Caco-2 (cell line): ENCODE data around the gene ZNF653. TPM values are rescaled to one million over a fixed set of nuclear protein-coding genes. Genes with fewer than 3 reads are reported as not detected.
A peak's percentile ranks its signal among the peaks of the same experiment; 100 is the strongest.

ENCODE experiments used
- BruUV-seq: library from RNA; stranded (reverse); fragments of 400-500 nt; replicated peaks from 2 replicates; lab custom pipeline; 2021; lab: Mats Ljungman, UMichigan
- CTCF ChIA-PET: fragments of 300-600 bp; sonication (Branson Sonifier 250); formaldehyde crosslinking; loops from one replicate; lab custom pipeline; 2022; ENCODE audit warnings: antibody characterized with exemption; lab: Charles Lee
- POLR2A ChIA-PET: fragments of 300-600 bp; sonication (Branson Sonifier 250); formaldehyde crosslinking; loops from one replicate; lab custom pipeline; 2022; ENCODE audit warnings: antibody characterized with exemption; lab: Charles Lee
- DNase-seq, 2 experiments: peaks; one replicate each; pipeline versions ENCODE4 v3.0.0 to v3.0.0-alpha.2; 2020 to 2022
- H3K27me3 ChIP-seq: replicated peaks from 2 replicates; pipeline ENCODE4 v1.6.0; 2011; ENCODE audit warnings: low read length; ENCODE audit not compliant: control insufficient read depth, insufficient read depth
- H3K36me3 ChIP-seq: 2 replicates; pipeline ENCODE4 v1.5.1; 2011; ENCODE audit warnings: low read length; ENCODE audit not compliant: control insufficient read depth, insufficient read depth
- H3K4me1 ChIP-seq: fragments of 250-450 bp; sonication (Bioruptor Pico); 2 replicates; pipeline ENCODE4 v1.5.1; 2020; ENCODE audit warnings: mild to moderate bottlenecking
- H3K4me3 ChIP-seq: 2 replicates; pipeline ENCODE4 v1.5.1; 2011; ENCODE audit warnings: low read depth, mild to moderate bottlenecking, control low read depth, low read length
- H3K9me3 ChIP-seq: fragments of 250-450 bp; sonication (Bioruptor Pico); 2 replicates; pipeline ENCODE4 v1.5.1; 2020; ENCODE audit warnings: mild to moderate bottlenecking, moderate library complexity
- H3K27ac Mint-ChIP-seq: one replicate; pipeline ENCODE4 v1.8.0; 2022; ENCODE audit warnings: mixed read lengths; ENCODE audit not compliant: unreplicated experiment
- H3K27me3 Mint-ChIP-seq: one replicate; pipeline ENCODE4 v1.8.0; 2022; ENCODE audit warnings: mixed read lengths; ENCODE audit not compliant: insufficient read depth, unreplicated experiment
- H3K36me3 Mint-ChIP-seq: one replicate; pipeline ENCODE4 v1.8.0; 2022; ENCODE audit warnings: mild to moderate bottlenecking, mixed read lengths; ENCODE audit not compliant: insufficient read depth, unreplicated experiment
- H3K4me1 Mint-ChIP-seq: one replicate; pipeline ENCODE4 v1.8.0; 2022; ENCODE audit warnings: low read depth, mixed read lengths; ENCODE audit not compliant: unreplicated experiment
- H3K4me3 Mint-ChIP-seq: one replicate; pipeline ENCODE4 v1.8.0; 2022; ENCODE audit warnings: mild to moderate bottlenecking, moderate library complexity, mixed read lengths; ENCODE audit not compliant: unreplicated experiment
- H3K9me3 Mint-ChIP-seq: one replicate; pipeline ENCODE4 v1.8.0; 2022; ENCODE audit warnings: mixed read lengths; ENCODE audit not compliant: unreplicated experiment
- intact Hi-C: fragments of 100-400 bp; cut with micrococcal nuclease; formaldehyde crosslinking; loops from one replicate; pipeline ENCODE4 v1.10.0; 2022; ENCODE audit not compliant: unreplicated experiment
- total RNA-seq: library from RNA; stranded (reverse); gene quantifications from 2 replicates; pipeline ENCODE4 v1.2.3, GENCODE V29; 2022
- TF ChIP-seq, protein P1 (sequence below), 2 experiments: fragments of 200-600 bp in 1 of 2; IDR thresholded peaks; 1 replicate in 1 of 2; 2 replicates in 1 of 2; pipeline versions ENCODE4 v1.5.1 to v1.8.0; 2011 to 2022; ENCODE audit warnings: antibody characterized with exemption in 1 of 2, control low read depth in 1 of 2, inconsistent platforms in 1 of 2, low read depth in 1 of 2, low read length in 1 of 2, mild to moderate bottlenecking in 1 of 2, moderate library complexity in 1 of 2; ENCODE audit not compliant: insufficient read depth in 1 of 2, severe bottlenecking in 1 of 2, unreplicated experiment in 1 of 2

The ZNF653 gene
- total RNA-seq, 1 experiment from 2014 or later, result 6.1 TPM

DNA sequence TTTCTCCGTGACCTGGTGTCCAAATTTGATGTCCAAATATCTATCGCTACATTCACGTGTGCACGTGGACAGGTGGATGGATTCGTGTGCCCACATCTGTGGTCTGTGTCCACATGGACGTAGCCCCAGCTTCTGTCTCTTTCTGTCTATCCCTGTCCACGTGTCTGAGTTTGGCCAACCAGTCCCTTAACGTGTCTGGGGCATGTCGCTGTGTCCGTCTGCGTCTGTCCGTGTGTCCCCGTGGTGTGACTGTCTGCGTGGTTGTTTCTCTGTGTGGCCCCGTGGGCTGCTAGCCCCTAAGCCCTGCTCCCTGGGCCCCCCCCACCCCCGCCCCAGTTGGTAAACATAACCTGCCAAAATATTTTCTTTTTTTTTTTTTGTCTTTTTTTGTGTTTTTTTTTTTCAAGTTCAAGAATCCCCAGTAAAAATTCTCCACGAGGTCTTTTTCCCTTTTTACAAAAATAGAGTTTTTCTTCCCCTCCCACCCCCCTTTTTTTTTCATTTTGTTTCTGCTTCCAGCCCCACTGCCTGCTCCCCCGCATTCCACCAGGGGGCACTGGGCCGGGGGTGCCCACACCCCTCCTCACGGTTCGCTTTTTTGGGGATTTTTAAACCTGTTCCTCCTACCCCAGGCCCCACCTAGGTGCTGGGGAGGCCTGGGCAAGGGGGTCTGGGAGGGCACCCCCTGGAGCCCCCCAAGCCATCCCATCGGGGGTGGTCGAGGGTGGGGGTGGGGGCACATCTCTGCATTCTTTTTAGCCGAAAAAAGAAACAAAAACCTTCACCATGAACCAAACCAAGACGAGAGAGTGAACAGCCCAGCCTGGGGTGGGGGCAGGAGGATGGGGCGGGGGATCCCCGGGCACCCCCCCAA lies 51.9 kb downstream of the ZNF653 start:
- Histone ChIP-seq H3K9me3 (no peaks in the 10 kb centered on the region), H3K4me1 (no peaks in the 10 kb centered on the region), H3K27me3 (no peaks in the 10 kb centered on the region), H3K36me3 (no peaks in the 10 kb centered on the region; the same call in 1 of the 2 replicates), H3K4me3 (no peak overlapping the region)
- Mint-ChIP-seq H3K27ac (no peak overlapping the region), H3K36me3 (peaks cover 23% of the 10 kb centered on the region), H3K27me3 (no peaks in the 10 kb centered on the region), H3K4me3 (no peak overlapping the region), H3K9me3 (no peaks in the 10 kb centered on the region), H3K4me1 (no peaks in the 10 kb centered on the region)
- ChIA-PET CTCF (no interaction called here), POLR2A (no interaction called here)
- peak in 1 of 2 experiments; percentile 32 for DNase-seq
- TF ChIP-seq, protein P1, sequence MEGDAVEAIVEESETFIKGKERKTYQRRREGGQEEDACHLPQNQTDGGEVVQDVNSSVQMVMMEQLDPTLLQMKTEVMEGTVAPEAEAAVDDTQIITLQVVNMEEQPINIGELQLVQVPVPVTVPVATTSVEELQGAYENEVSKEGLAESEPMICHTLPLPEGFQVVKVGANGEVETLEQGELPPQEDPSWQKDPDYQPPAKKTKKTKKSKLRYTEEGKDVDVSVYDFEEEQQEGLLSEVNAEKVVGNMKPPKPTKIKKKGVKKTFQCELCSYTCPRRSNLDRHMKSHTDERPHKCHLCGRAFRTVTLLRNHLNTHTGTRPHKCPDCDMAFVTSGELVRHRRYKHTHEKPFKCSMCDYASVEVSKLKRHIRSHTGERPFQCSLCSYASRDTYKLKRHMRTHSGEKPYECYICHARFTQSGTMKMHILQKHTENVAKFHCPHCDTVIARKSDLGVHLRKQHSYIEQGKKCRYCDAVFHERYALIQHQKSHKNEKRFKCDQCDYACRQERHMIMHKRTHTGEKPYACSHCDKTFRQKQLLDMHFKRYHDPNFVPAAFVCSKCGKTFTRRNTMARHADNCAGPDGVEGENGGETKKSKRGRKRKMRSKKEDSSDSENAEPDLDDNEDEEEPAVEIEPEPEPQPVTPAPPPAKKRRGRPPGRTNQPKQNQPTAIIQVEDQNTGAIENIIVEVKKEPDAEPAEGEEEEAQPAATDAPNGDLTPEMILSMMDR (IDR thresholded peaks at IDR 0.05; ENCODE audit: insufficient read depth in 1 of 2, low read depth in 1 of 2, low read length in 1 of 2, severe bottlenecking in 1 of 2, unreplicated experiment in 1 of 2), result peak; percentile 35 to 68
- BruUV-seq, result no TSS peak
- intact Hi-C loops, result no loop called here

DNA sequence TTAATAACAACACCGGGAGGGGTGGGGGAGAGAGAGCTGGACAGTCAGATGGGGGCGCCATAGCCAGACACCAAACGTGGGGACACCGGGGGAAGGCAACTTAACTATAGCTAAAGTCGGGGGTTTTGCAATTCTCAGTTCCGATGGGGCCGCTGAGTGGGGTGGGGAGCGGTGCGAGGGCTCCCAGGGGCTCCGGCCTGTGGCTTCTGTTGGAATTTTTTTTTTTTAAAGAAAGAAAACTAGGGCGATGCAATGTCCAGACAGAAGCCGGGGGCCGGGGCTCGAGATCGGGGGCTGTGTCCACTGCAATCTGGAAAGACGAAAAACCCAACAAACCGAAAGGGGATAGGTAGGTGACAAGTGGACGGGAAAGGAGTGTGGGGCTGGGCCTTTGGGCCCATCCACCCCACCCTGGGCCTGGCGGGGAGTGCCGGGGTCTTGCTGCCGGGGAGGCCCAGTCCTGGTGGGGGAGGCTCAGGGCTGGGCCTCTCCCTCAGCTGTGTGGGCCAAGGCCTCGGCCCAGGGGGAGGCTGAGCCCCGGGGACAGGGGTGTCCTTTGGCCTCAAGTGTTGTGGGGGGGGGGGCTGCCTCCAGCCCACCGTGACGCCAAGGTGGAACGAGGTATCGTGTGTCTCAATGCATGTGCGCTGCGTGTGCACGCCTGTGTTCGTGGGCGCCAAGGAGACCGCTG lies 52.9 kb downstream of the ZNF653 start:
- H3K36me3 Mint-ChIP-seq, result peaks cover 30% of the 10 kb centered on the region
- Histone ChIP-seq H3K4me1 (no peaks in the 10 kb centered on the region), H3K9me3 (no peaks in the 10 kb centered on the region), H3K4me3 (no peak overlapping the region), H3K27me3 (no peaks in the 10 kb centered on the region), H3K36me3 (peaks cover 2% of the 10 kb centered on the region)
- BruUV-seq, result no TSS peak
- H3K4me3 Mint-ChIP-seq, result no peak overlapping the region
- H3K4me1 Mint-ChIP-seq, result no peaks in the 10 kb centered on the region
- no peak overlapping the region for H3K27ac Mint-ChIP-seq
- H3K27me3 Mint-ChIP-seq, result no peaks in the 10 kb centered on the region
- no peaks in the 10 kb centered on the region for H3K9me3 Mint-ChIP-seq
- no peak for DNase-seq
- ChIA-PET CTCF (interaction anchor here (0.9 kb wide), 1 partner anchor 159 kb away, joined by 4 read pairs; no protein-coding TSS in a partner anchor), POLR2A (no interaction called here)
- intact Hi-C loops, result no loop called here
- TF ChIP-seq, protein P1 (IDR thresholded peaks at IDR 0.05; ENCODE audit: insufficient read depth in 1 of 2, low read depth in 1 of 2, low read length in 1 of 2, severe bottlenecking in 1 of 2, unreplicated experiment in 1 of 2), result no peak

DNA sequence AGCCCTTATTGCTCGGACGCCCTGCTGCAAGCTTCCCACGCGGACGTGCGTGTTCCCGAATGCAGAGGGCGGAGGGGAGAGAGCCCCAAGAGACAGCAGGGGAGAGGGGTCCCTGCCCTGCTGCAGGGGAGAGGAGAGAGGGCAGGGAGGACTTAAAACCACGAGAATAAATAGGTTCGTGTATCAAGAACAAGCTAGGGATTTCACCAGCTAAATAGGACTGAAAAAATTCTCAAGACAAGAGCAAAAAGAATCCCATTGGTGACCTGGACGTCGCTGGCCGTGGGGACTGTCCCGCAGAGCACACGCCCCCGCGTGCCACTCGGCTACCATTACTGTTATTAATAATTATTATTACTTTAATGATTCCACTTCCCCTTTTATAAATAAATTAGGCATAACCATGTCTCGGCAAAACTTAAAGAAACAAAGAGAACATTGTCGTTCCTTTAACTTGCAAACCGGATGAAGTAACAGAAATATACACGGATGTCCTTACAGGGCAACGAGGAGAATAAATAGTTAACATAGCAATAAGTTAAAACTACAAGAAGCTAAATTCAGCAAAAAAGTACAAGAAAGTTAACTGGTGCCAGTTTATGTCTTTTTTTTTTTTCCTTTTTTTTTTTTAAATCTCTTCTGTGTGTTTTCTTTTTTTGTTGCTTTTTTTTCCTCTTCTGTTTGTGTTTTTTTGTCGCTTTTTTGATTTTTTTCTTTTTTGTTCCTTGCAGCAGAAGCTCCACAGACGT lies 53.6 kb downstream of the ZNF653 start:
- DNase-seq, result no peak
- no peaks in the 10 kb centered on the region for H3K27me3 ChIP-seq
- Mint-ChIP-seq H3K4me1 (no peaks in the 10 kb centered on the region), H3K9me3 (no peaks in the 10 kb centered on the region), H3K36me3 (peaks cover 32% of the 10 kb centered on the region), H3K27ac (no peak overlapping the region), H3K27me3 (no peaks in the 10 kb centered on the region), H3K4me3 (no peak overlapping the region)
- peaks cover 2% of the 10 kb centered on the region for H3K36me3 ChIP-seq
- intact Hi-C loops, result no loop called here
- TF ChIP-seq, protein P1 (IDR thresholded peaks at IDR 0.05; ENCODE audit: insufficient read depth in 1 of 2, low read depth in 1 of 2, low read length in 1 of 2, severe bottlenecking in 1 of 2, unreplicated experiment in 1 of 2), result no peak
- no peak overlapping the region for H3K4me3 ChIP-seq
- H3K9me3 ChIP-seq, result no peaks in the 10 kb centered on the region
- ChIA-PET CTCF (interaction anchor here (0.8 to 0.9 kb wide), 2 partner anchors 71 to 158 kb away, joined by 4 read pairs; no protein-coding TSS in a partner anchor), POLR2A (no interaction called here)
- no peaks in the 10 kb centered on the region for H3K4me1 ChIP-seq
- no TSS peak for BruUV-seq
